GM21447 (cell line): ENCODE measurements around the gene CYP4F3.
"Not testable (repeated sequence)": the region's sequence is repeated elsewhere in the genome, so short reads cannot be mapped to it uniquely, and the experiment has no call there.

ENCODE experiments used
- ATAC-seq: cut with Tn5 transposase; IDR thresholded peaks from one replicate; pipeline ENCODE4 v1.9.1; 2021; ENCODE audit not compliant: unreplicated experiment

CYP4F3 gene

DNA sequence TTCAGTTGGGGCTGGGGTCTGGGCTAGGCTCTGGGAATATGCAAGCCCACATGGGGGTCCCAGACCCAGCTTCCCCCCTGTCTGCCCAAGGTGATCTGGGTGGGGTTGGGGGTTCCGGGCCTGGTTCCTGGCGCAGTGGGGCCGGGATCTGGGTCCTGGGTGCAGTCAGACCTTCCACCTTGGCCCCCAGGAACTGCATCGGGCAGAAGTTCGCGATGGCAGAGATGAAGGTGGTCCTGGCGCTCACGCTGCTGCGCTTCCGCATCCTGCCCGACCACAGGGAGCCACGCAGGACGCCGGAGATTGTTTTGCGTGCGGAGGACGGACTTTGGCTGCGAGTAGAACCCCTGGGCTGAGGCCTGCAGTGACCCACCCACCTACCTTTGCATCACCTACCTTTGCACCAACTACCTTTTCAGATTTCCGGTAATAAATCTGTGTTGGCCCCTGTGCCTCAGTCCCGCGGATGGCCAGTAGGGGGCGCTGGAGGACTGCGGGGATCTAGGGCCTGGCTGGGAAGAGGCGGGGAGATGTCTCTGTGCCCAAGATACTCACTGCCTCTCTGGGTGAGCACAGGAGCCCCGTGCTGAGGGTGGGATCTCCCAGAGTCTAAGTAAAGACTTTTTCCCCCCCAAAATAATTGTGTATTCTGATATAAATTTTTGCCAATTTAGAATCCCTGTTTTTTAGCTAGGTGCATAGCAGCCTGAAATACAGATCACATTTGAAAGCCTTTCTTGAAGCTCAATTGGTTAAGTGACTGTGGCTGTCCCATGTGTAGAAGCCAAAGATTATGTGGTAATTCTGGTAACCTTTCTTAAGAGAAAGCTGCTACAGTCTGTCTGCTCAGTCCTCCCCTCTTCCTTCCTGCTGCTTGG is 11.5 kb upstream of the CYP4F3 start:
- ATAC-seq = no peak

DNA sequence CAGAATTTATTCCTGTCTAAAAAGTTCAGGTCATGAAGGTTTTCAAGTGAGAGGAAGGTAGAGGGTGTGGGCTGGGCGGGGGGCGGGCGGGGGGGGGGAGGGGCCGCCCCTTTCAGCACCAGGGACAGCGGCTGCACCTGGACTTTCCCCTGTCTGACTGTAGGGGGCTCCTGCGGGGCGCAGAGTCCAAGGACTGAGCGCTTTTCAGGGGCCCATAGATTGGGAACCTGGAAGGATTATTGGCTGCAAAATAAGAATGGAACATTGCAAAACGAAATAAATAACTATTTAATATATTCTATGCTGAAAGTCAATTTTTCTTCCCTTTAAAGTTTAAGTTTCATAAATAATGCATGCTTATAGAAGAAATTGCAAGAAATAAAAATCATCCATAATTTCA is 8.9 kb upstream of the CYP4F3 start:
- ATAC-seq = no peak

DNA sequence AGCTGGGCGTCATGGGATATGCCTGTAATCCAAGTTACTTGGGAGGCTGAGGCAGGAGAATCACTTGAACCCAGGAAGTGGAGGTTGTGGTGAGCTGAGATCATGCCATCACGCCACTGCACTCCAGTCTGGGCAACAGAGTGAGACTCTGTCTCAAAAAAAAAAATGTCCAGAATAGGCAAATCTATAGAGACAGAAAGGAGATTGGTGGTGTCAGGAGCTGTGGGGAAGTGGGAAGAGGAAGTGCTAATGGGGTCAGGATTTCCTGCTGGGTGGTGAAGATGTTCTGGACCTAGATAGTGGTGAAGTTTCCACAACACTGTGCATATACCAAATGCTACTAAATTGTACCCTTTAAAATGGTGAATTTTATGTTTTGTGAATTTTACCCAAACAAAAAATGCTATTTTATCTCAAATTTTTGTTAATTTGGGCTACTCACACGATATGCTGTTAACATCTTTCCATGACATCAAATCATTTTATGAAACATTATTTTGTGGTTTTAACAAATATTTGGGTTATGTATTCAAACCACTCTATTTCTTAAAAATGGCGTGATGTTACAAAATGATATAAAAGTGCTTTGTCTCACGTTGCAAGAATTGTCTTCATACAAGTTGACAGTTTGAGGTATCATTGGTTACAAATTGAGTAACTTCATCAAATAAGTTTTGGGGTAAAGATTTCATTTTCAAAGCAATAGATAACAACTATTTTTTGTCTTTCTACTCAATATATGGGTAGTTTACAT is 7.4 kb upstream of the CYP4F3 start:
- no peak for ATAC-seq

DNA sequence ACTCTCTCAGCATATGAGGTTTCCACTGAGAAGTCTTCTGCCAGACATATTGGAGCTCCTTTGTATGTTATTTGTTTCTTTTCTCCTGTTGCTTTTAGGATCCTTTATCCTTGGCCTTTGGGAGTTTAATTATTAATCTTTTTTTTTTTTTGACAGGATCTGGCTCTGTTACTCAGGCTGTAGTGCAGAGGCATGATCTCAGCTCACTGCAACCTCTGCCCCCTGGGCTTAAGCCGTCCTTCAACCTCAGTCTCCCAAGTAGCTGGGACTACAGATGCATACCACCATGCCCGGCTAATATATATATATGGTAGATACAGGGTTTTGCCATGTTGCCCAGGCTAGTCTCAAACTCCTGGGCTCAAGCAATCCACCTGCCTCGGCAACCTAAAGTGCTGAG is 6.6 kb upstream of the CYP4F3 start:
- no peak for ATAC-seq

DNA sequence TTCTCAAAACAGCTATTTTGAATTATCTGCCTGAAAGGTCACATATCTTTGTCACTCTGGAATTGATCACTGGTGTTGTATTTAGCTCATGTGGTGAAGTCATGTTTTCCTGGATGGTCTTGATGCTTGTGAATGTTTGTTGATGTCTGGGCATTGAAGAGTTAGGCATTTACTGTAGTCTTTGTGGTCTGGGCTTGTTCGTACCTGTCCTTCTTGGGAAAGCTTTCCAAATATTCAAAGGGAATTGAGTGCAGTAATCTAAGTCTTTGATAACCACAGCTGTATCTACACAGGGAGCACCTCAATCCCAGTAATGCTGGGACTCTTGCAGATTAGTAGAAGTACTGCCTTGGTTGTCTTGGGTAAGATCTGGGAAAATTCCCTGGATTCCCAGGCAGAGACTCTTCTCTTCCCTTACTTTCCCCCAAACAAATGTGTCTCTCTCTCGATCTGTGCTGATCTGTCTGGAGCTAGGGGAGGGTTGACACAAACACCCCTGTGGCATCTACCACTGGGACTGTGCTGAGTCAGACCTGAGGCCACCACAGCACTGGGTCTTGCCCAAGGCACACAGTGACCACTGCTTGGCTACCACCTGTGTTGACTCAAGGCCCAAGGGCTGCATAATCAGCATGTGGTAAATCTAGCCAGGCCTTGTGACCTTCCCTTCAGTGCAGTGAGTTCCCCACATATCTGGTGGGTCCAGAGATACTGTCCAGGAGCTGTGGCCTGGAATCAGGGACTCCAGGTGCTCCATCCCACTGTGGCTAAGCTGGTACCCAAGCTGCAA is 5.5 kb upstream of the CYP4F3 start:
- no peak for ATAC-seq

DNA sequence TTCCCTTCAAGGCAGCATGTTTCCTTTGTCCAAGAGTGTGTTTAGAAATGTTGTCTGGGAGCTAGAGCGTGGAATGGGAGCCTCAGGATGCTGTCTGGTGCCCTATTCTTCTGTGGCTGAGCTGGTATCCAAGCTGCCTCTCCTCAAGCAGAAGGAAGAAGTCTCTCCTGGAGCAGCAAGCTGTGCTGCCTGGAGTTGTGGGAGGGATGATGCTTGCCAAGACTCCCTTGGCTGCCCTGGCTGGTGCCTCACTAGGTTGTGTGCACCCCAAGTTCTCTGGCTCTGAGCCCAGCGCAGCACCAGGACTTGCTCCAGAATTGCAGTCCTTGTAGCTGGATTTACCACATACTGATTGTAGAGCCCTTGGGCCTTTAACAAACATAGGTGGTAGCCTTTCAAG is 4.7 kb upstream of the CYP4F3 start:
- ATAC-seq = no peak

DNA sequence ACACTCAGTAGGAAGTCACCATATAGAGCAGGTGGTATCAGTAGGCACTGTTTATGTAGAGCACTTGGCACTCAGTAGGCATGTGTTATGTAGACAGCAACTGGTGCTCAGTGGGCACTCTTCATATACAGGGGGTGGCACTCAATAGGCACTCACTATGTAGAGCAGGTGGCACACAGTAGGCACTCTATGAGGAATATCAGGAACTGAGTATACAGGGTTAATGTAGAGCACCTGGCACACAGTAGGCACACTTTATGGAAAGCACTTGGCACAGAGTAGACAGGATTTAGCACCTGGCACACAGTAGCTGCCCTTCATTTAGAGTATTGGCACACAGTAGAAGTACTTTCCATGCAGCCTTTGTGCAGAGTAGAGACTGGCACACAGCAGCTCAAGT is 1.1 kb upstream of the CYP4F3 start:
- ATAC-seq = no peak

DNA sequence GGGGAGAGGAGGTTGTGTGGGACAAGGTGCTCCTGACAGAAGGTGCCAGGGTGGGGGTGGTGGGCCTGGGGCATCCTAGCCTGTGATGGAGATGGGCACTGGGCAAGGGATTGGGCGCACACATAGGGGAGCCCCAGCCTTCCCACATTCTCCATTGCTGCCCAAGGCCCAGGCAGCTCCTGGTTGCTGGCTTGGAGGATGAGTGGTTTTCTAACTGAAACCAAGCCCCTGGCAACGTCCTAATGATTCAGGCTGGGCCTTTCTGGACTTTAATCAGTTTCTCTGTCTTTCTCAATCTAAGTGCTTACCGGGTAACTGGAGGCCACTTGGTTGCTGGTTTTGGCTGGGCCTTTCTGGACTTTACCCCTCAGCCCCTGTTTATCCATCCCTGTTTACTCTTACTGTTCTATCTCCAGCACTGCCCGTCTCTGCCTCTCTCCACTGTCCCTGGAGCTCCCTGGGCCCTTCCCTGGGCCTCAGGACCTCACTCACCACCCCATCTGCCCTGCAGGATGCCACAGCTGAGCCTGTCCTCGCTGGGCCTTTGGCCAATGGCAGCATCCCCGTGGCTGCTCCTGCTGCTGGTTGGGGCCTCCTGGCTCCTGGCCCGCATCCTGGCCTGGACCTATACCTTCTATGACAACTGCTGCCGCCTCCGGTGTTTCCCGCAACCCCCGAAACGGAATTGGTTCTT is 354 bp downstream of the CYP4F3 start:
- ATAC-seq = no peak

DNA sequence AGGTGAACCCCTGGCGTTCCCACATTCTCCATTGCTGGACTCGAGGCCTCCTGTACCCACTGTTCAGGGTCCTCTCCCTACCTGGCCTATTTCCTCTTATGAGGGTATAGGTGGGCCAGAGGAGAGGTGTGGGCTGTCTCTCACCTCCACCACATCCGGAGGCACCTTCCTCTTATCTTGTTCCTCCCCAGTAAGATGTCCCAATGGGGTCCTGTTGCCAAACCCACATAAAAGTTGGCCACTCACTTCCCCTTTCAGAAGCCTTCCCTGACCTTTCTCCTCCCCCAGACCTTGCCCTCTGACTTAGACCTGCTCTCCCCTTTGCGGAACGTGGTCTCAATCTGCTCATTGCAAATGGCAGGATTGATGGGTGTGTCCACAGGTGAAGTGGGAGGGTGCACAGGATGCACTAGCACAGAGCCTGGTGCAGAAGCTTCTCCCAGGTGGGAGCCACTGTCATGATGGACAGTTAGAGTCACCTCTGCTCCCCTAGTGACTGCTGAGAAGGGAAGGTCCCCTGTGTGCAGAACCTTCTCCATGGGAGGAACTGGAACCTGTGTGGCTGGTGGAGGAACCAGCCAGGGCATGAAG is 1.3 kb downstream of the CYP4F3 start:
- ATAC-seq = no peak

DNA sequence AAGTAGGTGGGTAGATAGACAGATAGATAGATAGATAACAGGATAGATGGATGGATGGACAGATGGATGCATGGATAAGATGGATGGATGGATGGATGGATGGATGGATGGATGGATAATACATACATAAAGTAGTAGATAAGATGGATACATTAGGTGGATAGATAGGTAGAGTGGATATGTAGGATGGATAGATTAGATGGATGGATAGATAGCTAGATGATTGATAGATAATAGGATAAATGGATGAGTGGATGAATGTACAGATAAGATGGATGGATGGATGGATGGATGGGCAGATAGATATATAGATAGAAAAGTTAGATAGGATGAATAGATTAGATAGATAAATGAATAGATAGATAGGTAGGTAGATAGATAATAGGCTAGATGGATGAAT is 2.1 kb downstream of the CYP4F3 start:
- no peak for ATAC-seq

DNA sequence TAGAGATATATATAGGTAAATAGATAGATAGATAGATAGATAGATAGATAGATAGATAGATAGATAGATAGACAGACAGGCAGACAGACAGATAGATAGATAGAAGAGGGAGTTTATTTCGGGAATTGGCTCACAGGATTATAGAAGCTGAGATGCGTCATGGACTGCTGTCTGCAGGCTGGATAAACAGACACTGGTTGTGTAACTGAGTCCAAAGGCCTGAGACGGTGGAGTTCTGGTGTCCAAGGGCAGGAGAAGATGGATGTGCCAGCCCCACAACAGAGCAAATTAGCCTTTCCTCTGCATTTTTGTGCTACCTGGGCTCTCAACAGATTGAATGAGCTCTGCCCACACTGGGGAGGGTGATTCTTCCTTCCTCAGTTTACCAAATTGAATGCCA is 2.7 kb downstream of the CYP4F3 start:
- no peak for ATAC-seq

DNA sequence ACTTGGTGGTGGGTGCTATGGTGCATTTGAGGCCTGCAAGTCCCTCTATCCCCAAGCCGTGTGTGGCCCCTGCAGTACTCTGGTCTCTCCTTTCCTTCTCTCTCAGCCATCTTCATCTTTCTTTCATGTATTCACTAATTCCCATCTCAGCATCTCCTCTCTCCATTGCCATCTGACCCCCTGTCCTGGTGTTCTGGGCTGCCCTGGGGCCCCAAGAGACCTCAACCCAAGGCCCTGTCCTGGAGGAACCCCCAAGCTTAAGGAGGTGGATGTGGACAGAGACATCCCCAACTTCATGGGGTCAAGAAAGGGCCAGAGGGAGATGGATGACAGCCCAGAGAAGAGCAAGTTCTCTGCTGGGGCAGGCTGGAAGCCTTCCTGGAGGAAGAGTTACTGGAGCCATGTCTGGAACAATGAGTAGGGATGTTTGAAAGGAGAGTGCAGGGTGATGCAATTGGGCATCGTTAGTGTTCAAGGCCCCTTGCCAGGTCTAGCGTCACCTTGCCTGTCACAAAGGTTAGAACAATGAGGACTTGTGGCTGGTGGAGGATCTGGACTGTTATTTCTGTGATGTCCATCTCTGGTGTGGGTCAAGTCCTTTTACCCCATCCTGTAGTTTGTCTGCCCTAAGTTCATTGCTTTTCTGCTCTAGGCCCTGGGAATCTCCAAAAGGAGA is 3.5 kb downstream of the CYP4F3 start:
- no peak for ATAC-seq

DNA sequence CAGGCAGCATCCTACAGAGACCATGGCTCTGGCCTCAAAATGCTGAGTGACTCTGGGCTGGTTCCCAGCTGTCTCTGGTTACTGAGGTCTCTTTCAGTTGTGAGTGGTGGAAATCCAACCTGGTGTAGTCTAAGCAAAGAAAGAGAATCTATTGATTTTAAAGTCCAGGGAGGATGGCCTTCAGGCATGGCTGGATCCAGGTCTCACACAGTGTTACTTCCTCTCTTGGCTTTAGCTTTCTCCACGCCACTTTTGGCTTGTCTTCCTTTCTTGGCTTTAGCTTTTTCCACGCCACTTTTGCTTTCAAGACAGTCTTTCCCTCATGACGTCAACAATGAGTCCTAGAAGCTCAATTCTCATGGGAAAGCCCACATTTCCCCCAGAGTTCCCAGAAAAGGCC is 4.1 kb downstream of the CYP4F3 start:
- no peak for ATAC-seq

DNA sequence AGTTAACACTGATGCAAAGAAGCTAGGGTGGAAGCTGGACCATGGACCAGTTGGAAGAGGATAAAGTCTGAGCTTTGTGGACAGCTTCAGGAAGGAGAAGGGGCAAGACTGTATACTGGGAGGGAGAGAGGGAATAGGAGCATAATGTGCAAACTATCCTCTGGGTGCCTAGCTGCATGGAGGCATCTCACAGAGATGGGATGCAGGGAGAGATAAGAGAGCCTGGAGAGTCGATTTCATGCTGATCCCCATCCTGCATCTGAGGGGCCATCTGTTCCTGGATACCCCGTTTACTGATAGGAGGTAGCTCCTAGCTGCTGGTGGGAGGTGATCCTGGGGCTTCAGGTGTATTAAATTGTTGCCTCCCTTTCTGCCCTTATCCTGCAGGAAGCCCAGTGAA is 8.8 kb downstream of the CYP4F3 start:
- ATAC-seq = no peak

DNA sequence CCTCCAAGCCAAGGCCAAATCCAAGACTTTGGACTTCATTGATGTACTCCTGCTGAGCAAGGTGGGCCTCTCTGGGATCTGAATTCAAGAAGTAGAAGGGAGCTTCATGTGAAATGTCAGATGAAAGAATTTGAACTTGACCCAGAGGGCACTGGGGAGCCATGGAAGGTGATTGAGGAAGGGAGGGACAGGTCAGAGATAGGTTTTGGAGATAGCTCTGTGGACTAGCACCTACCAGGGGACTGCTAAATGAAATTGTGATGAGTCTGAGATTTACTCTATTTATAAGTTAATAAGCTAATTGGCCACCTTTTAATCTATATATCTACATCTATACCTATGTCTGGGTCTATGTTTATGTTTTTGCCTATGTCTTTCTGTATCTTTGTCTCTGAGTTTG is 9.4 kb downstream of the CYP4F3 start:
- ATAC-seq = not testable (repeated sequence)

DNA sequence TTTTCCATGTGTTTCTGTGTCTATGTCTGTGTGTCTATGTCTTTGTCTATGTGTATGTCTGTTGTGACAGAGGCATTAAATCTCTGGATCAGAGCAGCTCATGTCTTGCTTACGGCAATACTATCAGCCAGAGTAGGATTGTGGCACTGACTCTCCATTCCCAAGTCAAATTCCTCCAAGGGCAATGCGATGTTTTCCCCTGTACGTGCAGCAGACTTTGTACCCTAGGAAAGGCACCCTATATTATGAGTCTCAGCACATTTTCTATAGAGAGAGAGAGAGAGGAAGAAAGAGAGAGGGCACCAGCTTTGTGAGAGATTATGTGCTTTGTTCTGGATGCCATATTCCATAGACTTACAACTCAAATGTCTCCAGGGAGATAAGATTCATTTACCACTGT is 11.1 kb downstream of the CYP4F3 start:
- no peak for ATAC-seq

DNA sequence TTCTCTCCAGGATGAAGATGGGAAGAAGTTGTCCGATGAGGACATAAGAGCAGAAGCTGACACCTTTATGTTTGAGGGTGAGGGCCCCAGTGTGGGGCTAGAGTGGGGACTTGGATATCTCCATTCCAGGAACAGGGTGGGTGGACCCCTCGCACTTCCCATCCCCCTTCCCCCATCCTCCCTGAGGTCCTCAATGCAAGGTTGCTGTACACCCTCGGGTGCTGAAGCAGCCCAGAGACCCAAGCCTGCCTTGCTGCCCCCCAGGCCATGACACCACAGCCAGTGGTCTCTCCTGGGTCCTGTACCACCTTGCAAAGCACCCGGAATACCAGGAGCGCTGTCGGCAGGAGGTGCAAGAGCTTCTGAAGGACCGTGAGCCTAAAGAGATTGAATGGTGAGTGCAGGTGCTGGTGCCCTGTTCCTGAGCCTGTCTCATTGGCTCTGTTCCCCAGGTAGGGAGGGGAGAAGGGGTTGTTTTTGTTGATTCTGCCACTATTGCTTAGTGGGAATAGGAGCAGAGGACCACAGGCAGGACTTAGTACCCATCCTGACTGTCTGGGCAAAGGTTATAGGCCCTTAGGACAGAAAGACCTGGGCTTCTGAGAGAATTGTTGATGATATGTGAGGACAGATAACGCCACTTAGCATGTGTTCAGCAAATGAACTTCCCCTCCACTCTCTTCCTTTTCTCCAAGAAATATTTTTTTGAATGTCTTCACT is 12.0 kb downstream of the CYP4F3 start:
- ATAC-seq = no peak

DNA sequence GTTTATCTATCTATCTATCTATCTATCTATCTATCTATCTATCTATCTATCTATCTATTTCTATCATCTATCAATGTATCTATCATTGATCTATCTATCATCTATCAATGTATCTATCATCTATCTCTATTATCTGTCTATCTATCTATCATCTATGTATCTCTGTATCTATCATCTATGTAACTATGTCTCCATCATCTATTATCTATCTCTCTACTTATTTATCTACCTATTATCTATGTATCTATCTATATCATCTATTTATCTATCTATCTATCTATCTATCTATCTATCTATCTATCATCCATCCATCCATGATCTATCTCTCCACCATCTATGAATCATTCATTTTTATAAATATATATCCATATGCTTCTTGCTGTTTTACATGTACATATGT is 15.8 kb downstream of the CYP4F3 start:
- ATAC-seq = no peak

DNA sequence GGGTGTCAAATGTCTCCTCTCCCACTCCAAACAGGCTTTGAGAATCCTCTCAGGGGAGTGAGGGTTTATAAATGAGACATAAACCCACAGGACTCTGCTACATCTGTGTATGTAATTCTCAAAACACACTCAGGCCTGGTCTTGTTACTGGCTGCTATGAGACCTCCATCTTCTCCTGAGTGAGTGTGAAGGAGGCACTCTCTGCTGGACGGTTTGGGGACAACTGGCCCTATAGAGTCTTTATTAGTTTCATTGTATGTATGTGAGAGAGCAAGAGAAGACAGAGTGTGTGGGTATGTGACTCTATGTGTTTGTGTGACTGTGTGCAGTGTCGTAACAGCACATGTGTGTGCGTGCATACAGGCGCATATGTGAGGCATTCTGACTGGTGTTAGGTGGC is 22.6 kb downstream of the CYP4F3 start:
- no peak for ATAC-seq

DNA sequence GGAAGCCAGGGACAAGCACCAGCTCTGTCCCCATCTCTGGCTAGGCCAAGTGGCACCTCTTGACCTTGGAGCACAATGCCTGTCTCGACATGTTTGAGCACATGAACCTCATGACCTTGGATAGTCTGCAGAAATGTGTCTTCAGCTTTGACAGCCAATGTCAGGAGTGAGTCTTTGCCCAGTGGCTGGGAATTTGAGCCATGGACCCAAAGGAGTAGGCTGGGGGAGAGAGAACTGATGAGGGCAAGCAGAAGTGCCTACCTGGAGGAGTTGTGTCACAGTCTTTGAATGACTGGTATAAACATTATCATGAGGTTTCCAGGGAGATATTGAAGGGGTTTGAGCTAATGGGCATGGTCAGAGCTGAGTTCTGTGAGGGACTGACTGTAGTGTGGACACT is 25.5 kb downstream of the CYP4F3 start:
- no peak for ATAC-seq
